DMS53 treated with DMSO at 0.1 percent for 48 hours (cell line): ENCODE data around the gene CMTR1.

Source experiments
- DNase-seq: peaks from one replicate; lab custom pipeline; 2025; ENCODE audit not compliant: unreplicated experiment; lab: John Stamatoyannopoulos, UW

The CMTR1 gene

GRCh38 chr6:37511201-37511600, 78.2 kb downstream of the CMTR1 start:
- no peak for DNase-seq

- DNase-seq, result no peak
These were observed 78.9 kb downstream of the CMTR1 start for GRCh38 chr6:37511910-37512399.

- no peak for DNase-seq
These were observed 79.5 kb downstream of the CMTR1 start for GRCh38 chr6:37512400-37513011.

- no peak for DNase-seq
These were observed 80.1 kb downstream of the CMTR1 start for GRCh38 chr6:37513155-37513554.

- no peak for DNase-seq
These were observed 80.6 kb downstream of the CMTR1 start for GRCh38 chr6:37513576-37513975.

- no peak for DNase-seq
These were observed 81.3 kb downstream of the CMTR1 start for GRCh38 chr6:37514321-37514771.

- no peak for DNase-seq
These were observed 81.8 kb downstream of the CMTR1 start for GRCh38 chr6:37514837-37515236.

GRCh38 chr6:37515712-37516075, 82.7 kb downstream of the CMTR1 start:
- no peak for DNase-seq

GRCh38 chr6:37516076-37516919, 83.3 kb downstream of the CMTR1 start:
- DNase-seq, result no peak

- no peak for DNase-seq
These were observed 83.9 kb downstream of the CMTR1 start for GRCh38 chr6:37516920-37517405.

- no peak for DNase-seq
These were observed 84.4 kb downstream of the CMTR1 start for GRCh38 chr6:37517411-37517812.

- DNase-seq, result no peak
These were observed 85.1 kb downstream of the CMTR1 start for GRCh38 chr6:37518116-37518515.

GRCh38 chr6:37519461-37519860, 86.4 kb downstream of the CMTR1 start:
- no peak for DNase-seq

GRCh38 chr6:37520926-37521325, 87.9 kb downstream of the CMTR1 start:
- no peak for DNase-seq

GRCh38 chr6:37521674-37522073, 88.7 kb downstream of the CMTR1 start:
- DNase-seq, result no peak

- DNase-seq, result no peak
These were observed 89.8 kb downstream of the CMTR1 start for GRCh38 chr6:37522836-37523235.

GRCh38 chr6:37523412-37523811, 90.4 kb downstream of the CMTR1 start:
- DNase-seq, result no peak

- no peak for DNase-seq
These were observed 91.3 kb downstream of the CMTR1 start for GRCh38 chr6:37524025-37524969.

GRCh38 chr6:37524970-37525318, 91.9 kb downstream of the CMTR1 start:
- no peak for DNase-seq

- DNase-seq, result no peak
These were observed 92.7 kb downstream of the CMTR1 start for GRCh38 chr6:37525460-37526357.
